Measurements from ENCODE around the gene DHRS11.
"Not testable (repeated sequence)": the region's sequence is repeated elsewhere in the genome, so short reads cannot be mapped to it uniquely, and the experiment has no call there.

The DHRS11 gene

DNA sequence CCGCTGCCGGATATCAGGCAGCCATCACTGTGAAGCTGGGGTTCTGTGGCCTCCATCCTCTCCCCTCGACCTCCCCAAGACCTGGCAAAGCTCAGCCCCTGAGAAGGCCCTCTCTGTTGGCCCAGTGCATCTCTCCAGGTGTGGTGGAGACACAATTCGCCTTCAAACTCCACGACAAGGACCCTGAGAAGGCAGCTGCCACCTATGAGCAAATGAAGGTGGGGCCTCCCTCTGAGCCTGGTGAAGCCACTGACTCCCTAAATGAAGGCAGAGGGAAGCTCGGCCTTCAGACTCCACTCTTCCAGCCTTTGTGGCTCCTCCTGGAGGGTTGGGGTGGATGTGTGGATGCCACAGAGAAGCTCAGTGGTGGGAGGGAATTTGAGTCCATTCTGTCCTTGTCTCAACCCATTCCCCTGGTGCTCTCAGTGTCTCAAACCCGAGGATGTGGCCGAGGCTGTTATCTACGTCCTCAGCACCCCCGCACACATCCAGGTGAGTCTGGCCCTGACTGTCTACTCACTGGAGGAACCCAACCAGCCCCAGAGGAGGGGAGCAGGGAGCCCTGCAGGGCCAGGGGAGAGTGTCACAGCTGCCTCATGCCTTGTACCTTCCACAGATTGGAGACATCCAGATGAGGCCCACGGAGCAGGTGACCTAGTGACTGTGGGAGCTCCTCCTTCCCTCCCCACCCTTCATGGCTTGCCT lies 8.0 kb downstream of the DHRS11 start:
- Mint-ChIP-seq H3K27ac (no peak overlapping the region), H3K9me3 (no peaks in the 10 kb centered on the region), H3K4me1 (ENCODE audit: low read depth in 2 of 2) (peaks cover 20 to 21% of the 10 kb centered on the region in 2 donors), H3K36me3 (ENCODE audit: insufficient read depth) (peaks cover 12% of the 10 kb centered on the region), H3K27me3 (no peaks in the 10 kb centered on the region), H3K4me3 (no peak overlapping the region)
- no peak for DNase-seq
- ATAC-seq (replicated peaks), result no peak

DNA sequence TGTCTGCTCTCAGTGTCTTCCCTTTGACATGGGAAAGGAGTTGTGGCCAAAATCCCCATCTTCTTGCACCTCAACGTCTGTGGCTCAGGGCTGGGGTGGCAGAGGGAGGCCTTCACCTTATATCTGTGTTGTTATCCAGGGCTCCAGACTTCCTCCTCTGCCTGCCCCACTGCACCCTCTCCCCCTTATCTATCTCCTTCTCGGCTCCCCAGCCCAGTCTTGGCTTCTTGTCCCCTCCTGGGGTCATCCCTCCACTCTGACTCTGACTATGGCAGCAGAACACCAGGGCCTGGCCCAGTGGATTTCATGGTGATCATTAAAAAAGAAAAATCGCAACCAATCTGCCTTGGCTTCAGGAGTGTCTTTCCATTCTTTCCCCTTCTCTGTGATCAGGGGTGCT lies 8.8 kb downstream of the DHRS11 start:
- ATAC-seq (replicated peaks) (no peak), DNase-seq (no peak)
- Mint-ChIP-seq H3K27me3 (no peaks in the 10 kb centered on the region), H3K36me3 (ENCODE audit: insufficient read depth) (peaks cover 12% of the 10 kb centered on the region), H3K9me3 (no peaks in the 10 kb centered on the region), H3K4me3 (peak overlapping the region; percentile 88 to 95), H3K4me1 (ENCODE audit: low read depth in 2 of 2) (peaks cover 24 to 25% of the 10 kb centered on the region in 2 donors), H3K27ac (peak overlapping the region; percentile 93 to 96)

DNA sequence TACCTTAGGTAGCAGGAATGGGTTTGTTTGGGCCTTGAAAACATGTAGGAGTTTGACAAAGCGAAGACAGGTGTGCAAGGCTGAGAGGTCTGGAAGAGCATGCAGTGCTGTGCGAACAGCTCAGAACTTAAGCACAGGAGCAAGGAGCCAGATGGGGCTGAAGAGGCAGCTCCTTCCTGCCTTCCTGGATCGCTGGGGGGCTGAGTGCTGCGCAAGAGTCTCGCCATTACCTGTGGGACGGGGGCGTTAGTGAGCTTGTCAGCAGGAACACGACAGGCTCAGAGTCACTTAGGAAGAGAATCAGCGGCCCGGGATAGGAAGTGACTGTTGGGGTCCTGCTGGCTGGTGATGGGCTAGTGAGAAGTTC lies 9.2 kb downstream of the DHRS11 start:
- Mint-ChIP-seq H3K4me3 (peak overlapping the region; percentile 88 to 95), H3K9me3 (no peaks in the 10 kb centered on the region), H3K36me3 (ENCODE audit: insufficient read depth) (peaks cover 12% of the 10 kb centered on the region), H3K27ac (peak overlapping the region; percentile 93 to 96), H3K4me1 (ENCODE audit: low read depth in 2 of 2) (peaks cover 28 to 29% of the 10 kb centered on the region in 2 donors), H3K27me3 (no peaks in the 10 kb centered on the region)
- DNase-seq, result no peak
- peak; percentile 12 for ATAC-seq (replicated peaks)

DNA sequence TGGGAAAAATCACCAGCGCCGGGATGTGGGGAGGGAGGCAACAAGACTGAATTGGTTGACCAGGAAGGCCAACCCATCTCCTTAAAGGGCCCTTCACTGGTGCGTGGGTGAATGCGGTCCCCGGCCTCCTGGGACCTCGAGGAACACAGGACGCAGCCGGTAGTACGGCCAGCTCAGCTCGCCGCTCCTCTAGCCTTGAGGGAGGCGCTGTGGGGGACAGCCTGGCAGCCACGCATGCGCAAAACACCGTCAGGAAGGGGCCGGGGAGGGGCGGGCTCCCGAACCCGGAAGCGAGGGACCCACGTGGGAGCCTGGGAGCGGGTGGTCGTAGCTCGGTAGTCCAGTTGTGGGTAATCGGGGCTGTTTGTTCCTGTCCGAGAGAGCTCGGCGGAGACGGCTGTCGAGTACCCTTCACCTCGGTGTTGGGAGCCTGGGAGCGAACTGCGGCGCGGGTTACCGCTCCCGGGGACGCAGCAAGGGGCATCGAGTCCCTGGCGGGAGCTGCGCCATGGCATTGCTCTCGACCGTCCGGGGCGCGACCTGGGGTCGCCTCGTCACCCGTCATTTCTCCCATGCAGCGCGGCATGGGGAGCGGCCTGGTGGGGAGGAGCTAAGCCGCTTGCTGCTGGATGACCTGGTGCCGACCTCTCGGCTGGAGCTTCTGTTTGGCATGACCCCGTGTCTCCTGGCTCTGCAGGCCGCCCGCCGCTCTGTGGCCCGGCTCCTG lies 9.8 kb downstream of the DHRS11 start, which contains the start of gene MRM1:
TSS of gene MRM1 (plus strand) at position 281 of the 727 bp plus-strand sequence. CDS start at position 509, 228 bp downstream.
- peaks cover 12% of the 10 kb centered on the region for H3K36me3 Mint-ChIP-seq (ENCODE audit: insufficient read depth)
- H3K27me3 Mint-ChIP-seq, result no peaks in the 10 kb centered on the region
- peaks cover 31 to 33% of the 10 kb centered on the region in 2 donors for H3K4me1 Mint-ChIP-seq (ENCODE audit: low read depth in 2 of 2)
- H3K27ac Mint-ChIP-seq, result peak within 1 kb of the TSS; percentile 93 to 96
- peak within 1 kb of the TSS; percentile 88 to 95 for H3K4me3 Mint-ChIP-seq
- DNase-seq (peak; percentile 78 to 83 (median 78)), ATAC-seq (replicated peaks) (peak; percentile 84)
- H3K9me3 Mint-ChIP-seq, result no peaks in the 10 kb centered on the region

DNA sequence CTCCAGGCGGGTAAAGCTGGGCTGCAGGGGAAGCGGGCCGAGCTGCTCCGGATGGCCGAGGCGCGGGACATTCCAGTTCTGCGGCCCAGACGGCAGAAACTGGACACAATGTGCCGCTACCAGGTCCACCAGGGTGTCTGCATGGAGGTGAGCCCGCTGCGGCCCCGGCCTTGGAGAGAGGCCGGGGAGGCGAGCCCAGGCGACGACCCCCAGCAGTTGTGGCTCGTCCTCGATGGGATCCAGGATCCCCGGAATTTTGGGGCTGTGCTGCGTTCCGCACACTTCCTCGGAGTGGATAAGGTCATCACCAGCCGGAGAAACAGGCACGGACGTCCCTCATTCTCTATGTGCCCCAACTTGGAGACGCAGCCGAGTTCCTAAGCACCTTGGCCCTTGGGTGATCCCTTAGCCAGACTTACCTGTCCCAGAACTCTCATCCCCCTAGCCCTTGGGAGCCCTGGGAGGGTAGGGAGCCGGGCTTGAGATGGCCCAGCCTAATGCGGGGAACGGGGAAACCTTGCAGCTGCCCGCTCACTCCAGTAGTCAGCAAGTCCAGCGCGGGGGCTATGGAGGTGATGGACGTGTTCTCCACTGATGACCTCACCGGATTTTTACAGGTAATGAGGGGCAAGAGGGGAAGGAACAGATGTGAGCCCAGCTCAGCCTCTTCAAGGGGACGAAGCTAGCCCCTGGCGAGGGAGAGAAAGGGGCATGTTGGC lies 10.5 kb downstream of the DHRS11 start:
- peak in 1 of 3 experiments; percentile 19 for DNase-seq

DNA sequence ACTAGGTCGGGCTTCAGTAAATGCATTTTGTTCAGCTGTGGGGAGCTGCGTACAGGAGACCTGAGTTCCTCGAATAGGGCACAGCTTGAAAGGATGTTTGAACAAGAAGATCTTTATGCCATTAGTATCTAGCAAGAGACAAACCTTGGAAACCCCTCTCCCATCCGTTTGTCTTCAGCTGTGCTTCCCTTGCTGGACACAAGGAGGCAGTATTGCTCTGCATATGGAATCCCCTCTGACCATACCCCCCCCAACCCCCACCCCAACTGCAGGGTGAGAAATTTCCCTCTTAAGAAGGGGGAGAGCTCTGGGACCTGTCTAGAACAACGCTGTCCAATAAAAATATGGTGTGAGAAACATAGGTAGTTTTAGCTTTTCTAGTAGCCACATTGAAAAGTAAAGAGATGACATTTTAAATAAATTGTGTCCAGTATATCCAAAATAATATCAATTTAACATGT lies 11.3 kb downstream of the DHRS11 start:
- ATAC-seq (replicated peaks) (peak; percentile 39), DNase-seq (peak; percentile 56 to 68 (median 63))
- H3K4me1 Mint-ChIP-seq (ENCODE audit: low read depth in 2 of 2), result peaks cover 33% of the 10 kb centered on the region in 2 donors
- H3K36me3 Mint-ChIP-seq (ENCODE audit: insufficient read depth), result peaks cover 9% of the 10 kb centered on the region
- peak overlapping the region; percentile 79 to 96 for H3K27ac Mint-ChIP-seq
- no peaks in the 10 kb centered on the region for H3K9me3 Mint-ChIP-seq
- H3K27me3 Mint-ChIP-seq, result no peaks in the 10 kb centered on the region
- peak overlapping the region; percentile 88 to 95 for H3K4me3 Mint-ChIP-seq

More for the DNA sequence above, 10.5 kb downstream of the DHRS11 start:
- H3K4me1 Mint-ChIP-seq (ENCODE audit: low read depth in 2 of 2), result peaks cover 31 to 33% of the 10 kb centered on the region in 2 donors
- peak overlapping the region; percentile 79 to 96 for H3K27ac Mint-ChIP-seq
- H3K4me3 Mint-ChIP-seq, result peak overlapping the region; percentile 88 to 95
- H3K9me3 Mint-ChIP-seq, result no peaks in the 10 kb centered on the region
- no peak for ATAC-seq (replicated peaks)
- peaks cover 12% of the 10 kb centered on the region for H3K36me3 Mint-ChIP-seq (ENCODE audit: insufficient read depth)
- H3K27me3 Mint-ChIP-seq, result no peaks in the 10 kb centered on the region

DNA sequence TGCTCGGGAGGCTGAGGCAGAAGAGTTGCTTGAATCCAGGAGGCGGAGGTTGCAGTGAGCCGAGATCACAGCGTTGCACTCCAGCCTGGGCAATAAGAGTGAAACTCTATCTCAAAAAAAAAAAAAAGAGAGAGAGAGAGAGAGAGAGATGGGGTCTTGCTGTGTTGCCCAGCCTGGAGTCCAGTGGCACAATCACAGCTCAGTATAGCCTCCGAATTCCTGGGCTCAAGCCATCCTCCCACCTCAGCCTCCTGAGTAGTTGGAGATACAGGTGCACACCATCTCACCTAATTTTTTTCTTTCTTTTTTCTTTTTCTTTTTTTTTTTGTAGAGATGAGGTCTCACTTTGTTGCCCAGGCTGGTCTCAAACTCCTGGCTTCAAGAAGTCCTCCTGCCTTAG lies 13.3 kb downstream of the DHRS11 start:
- not testable (repeated sequence) for H3K9me3 Mint-ChIP-seq; ATAC-seq (replicated peaks); DNase-seq; H3K27me3 Mint-ChIP-seq; H3K4me3 Mint-ChIP-seq
- Mint-ChIP-seq H3K27ac (peak overlapping the region in 1 of 2 donors; percentile 27), H3K4me1 (ENCODE audit: low read depth in 2 of 2) (peaks cover 36 to 38% of the 10 kb centered on the region in 2 donors), H3K36me3 (ENCODE audit: insufficient read depth) (peaks cover 12% of the 10 kb centered on the region)

DNA sequence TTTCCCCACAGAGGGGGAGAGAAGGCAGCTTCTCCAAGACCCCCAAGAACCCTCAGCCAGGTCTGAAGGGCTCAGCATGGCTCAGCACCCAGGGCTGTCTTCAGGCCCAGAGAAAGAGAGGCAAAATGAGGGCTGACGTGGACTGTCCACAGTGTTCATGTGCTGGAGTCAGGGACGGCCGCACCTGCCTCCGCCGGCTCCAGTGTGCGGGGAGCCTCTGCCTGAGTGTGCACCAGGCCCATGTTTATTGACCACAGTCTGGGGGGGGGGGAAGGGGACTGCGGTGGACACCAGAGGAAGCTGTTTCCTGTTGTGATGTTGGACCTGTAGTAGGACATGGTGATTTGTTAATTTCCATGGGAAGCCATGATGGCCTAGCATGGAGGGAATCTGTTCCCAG lies 16.6 kb downstream of the DHRS11 start:
- peaks cover 3% of the 10 kb centered on the region for H3K36me3 Mint-ChIP-seq (ENCODE audit: insufficient read depth)
- H3K9me3 Mint-ChIP-seq, result no peaks in the 10 kb centered on the region
- no peak overlapping the region for H3K4me3 Mint-ChIP-seq
- H3K4me1 Mint-ChIP-seq (ENCODE audit: low read depth in 2 of 2), result peaks cover 21 to 25% of the 10 kb centered on the region in 2 donors
- H3K27ac Mint-ChIP-seq, result peak overlapping the region in 1 of 2 donors; percentile 23
- DNase-seq, result no peak
- peaks cover 0 to 3% of the 10 kb centered on the region in 2 donors for H3K27me3 Mint-ChIP-seq
- ATAC-seq (replicated peaks), result no peak

DNA sequence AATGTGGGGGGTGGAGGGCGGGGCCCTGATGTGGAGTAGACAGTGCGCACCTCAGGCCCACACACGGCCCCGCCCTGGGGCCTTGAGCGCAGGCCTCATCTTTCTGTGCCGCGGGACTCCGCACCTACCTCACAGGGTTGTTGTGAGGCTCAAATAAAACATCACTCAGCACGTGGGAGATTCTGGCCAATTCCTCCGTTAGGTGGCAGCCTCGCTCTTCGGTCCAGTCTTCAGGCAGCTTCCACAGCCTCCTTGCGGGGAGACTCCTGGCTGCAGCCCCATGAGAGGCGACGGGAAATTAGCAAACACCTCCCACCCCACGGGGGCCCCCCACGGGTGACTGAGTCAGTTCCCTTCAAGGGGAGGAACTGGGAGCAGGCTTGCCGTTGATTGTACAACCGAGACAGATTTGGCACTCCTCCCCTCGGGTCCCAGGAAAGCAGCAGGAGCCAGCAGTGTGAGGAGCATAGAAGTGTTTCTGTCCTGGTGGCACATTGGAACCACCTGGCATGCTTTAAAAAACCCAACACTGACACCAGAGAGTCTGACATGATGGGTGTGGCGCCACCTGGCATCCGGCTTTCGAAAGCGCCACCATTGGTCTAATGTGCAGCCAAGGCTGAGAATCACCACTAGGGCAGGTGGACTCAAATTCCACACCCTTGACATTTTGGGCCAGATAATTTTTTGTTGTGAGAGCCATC lies 17.3 kb downstream of the DHRS11 start:
- peak overlapping the region in 1 of 2 donors; percentile 23 for H3K27ac Mint-ChIP-seq
- ATAC-seq (replicated peaks), result peak; percentile 47
- no peaks in the 10 kb centered on the region for H3K9me3 Mint-ChIP-seq
- H3K4me1 Mint-ChIP-seq (ENCODE audit: low read depth in 2 of 2), result peaks cover 21 to 24% of the 10 kb centered on the region in 2 donors
- no peak overlapping the region for H3K4me3 Mint-ChIP-seq
- DNase-seq, result no peak
- H3K27me3 Mint-ChIP-seq, result peaks cover 0 to 10% of the 10 kb centered on the region in 2 donors
- H3K36me3 Mint-ChIP-seq (ENCODE audit: insufficient read depth), result peaks cover 3% of the 10 kb centered on the region

DNA sequence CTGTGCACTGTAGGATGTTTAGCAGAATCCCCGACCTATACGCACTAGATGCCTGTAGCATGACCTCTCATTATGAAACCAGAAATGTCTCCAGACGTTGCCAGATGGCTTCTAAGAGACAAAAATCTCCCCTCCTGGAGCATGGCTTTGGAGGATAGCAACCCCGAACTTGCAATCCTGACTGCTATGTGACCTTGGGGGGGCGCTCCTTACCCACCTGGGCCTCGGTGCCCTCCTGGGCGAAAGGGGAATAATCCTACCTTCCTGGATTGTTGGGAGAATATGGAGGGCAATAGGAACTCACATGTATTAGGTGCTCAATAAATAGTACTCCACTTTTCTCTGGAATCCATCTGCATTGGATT lies 17.8 kb downstream of the DHRS11 start:
- ATAC-seq (replicated peaks) (no peak), DNase-seq (no peak)
- H3K27me3 Mint-ChIP-seq, result peaks cover 0 to 14% of the 10 kb centered on the region in 2 donors
- H3K27ac Mint-ChIP-seq, result no peak overlapping the region
- H3K9me3 Mint-ChIP-seq, result no peaks in the 10 kb centered on the region
- peaks cover 18 to 20% of the 10 kb centered on the region in 2 donors for H3K4me1 Mint-ChIP-seq (ENCODE audit: low read depth in 2 of 2)
- no peak overlapping the region for H3K4me3 Mint-ChIP-seq
- peaks cover 3% of the 10 kb centered on the region for H3K36me3 Mint-ChIP-seq (ENCODE audit: insufficient read depth)

DNA sequence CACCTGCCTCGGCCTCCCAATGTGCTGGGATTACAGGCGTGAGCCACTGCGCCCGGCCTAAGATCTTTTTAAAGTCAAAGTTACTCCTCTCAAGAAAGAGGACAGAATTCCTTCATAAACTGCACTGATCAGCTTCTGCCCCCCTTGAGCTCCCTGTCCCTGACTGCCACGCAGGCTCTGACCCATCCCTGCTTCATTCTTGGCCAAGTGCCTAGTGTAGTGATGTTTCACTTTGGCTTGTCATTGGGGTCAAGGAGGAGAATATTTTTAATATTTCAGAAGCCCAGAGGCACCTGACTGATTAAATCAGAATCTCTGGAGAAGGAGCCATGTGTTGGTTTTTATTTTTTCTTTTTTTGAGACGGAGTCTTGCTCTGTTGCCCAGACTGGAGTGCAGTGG lies 18.8 kb downstream of the DHRS11 start:
- Mint-ChIP-seq H3K9me3 (no peaks in the 10 kb centered on the region), H3K4me3 (no peak overlapping the region), H3K36me3 (ENCODE audit: insufficient read depth) (peaks cover 3% of the 10 kb centered on the region), H3K27me3 (peaks cover 0 to 18% of the 10 kb centered on the region in 2 donors), H3K27ac (no peak overlapping the region), H3K4me1 (ENCODE audit: low read depth in 2 of 2) (peaks cover 14% of the 10 kb centered on the region in 2 donors)
- ATAC-seq (replicated peaks) (no peak), DNase-seq (no peak)

DNA sequence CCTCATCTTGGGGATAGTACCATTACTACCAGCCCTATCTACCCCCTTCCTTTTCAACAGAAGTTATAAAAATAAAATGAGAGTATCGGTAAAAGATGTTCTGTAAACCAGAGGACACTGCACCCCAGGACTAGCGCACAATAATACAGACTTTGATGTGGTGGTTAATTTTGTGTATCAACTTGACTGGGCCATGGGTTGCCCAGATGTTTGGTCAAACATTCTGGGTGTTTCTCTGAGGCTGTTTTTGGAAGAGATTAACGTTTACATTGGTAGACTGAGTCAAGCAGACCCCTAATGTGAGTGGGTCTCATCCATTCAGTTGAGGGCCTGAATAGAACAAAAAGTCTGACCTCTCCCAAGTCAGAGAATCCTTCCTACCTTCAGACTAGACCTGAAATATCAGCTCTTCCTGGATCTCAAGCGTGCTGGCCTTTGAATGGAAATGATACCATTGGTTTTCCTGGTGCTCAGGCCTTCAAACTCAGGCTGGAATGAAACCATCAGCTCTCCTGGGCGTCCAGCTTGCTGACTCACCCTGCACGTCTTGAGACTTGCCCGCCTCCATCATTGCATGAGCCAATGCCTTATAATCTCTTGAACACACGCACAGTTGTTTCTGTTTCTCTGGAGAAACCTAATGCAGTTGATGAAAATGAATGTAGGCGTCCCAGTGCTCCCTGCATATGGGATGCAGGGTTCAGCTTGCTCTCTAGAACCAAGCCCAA lies 19.8 kb downstream of the DHRS11 start:
- H3K36me3 Mint-ChIP-seq (ENCODE audit: insufficient read depth), result peaks cover 3% of the 10 kb centered on the region
- peak overlapping the region in 1 of 2 donors; percentile 19 for H3K27ac Mint-ChIP-seq
- peaks cover 7% of the 10 kb centered on the region in 2 donors for H3K4me1 Mint-ChIP-seq (ENCODE audit: low read depth in 2 of 2)
- peaks cover 0 to 25% of the 10 kb centered on the region in 2 donors for H3K27me3 Mint-ChIP-seq
- ATAC-seq (replicated peaks), result no peak
- DNase-seq, result no peak
- no peaks in the 10 kb centered on the region for H3K9me3 Mint-ChIP-seq
- no peak overlapping the region for H3K4me3 Mint-ChIP-seq
